ENCODE data around the gene RAB34. TPM values are rescaled to one million over a fixed set of nuclear protein-coding genes. Genes with fewer than 3 reads are reported as not detected.

The RAB34 gene
- total and polyA plus RNA-seq, 9 of the 15 experiments (the other 6 are each of a cell fraction or from before 2014, with no cell fraction given) = 0.07 to 3.8 (median 0.46) TPM; not detected in 1

- TF ChIP-seq RERE (CRISPR knock-in tag; IDR thresholded peaks at IDR 0.05; ENCODE audit: borderline replicate concordance) (no peak), E2F1 (CRISPR knock-in tag; IDR thresholded peaks at IDR 0.05) (peak; percentile 27; the same call in 1 of the 2 replicates), L3MBTL2 (IDR thresholded peaks at IDR 0.05) (no peak), MAX (CRISPR knock-in tag; IDR thresholded peaks at IDR 0.05) (no peak), ZNF347 (CRISPR knock-in tag; IDR thresholded peaks at IDR 0.05; ENCODE audit: low read depth) (no peak), ZNF695 (CRISPR knock-in tag; IDR thresholded peaks at IDR 0.05) (no peak), E2F3 (CRISPR knock-in tag; IDR thresholded peaks at IDR 0.05) (no peak), RBBP5 (IDR thresholded peaks at IDR 0.05; ENCODE audit: borderline replicate concordance, insufficient read depth, low read length, poor library complexity, severe bottlenecking) (no peak), ZNF444 (CRISPR knock-in tag; IDR thresholded peaks at IDR 0.05) (no peak), ZNF263 (CRISPR knock-in tag; IDR thresholded peaks at IDR 0.05; ENCODE audit: borderline replicate concordance) (no peak), PHB (CRISPR knock-in tag; IDR thresholded peaks at IDR 0.05) (no peak), NR0B1 (IDR thresholded peaks at IDR 0.05; ENCODE audit: partially characterized antibody) (no peak), PTRF (tag; IDR thresholded peaks at IDR 0.05) (no peak), SETDB1 (IDR thresholded peaks at IDR 0.05; ENCODE audit: low read length) (no peak), DMBX1 (CRISPR knock-in tag; IDR thresholded peaks at IDR 0.05; ENCODE audit: borderline replicate concordance) (no peak), SMAD4 (CRISPR knock-in tag; conservative IDR thresholded peaks at IDR 0.05) (no peak), SIX5 (IDR thresholded peaks at IDR 0.05; ENCODE audit: borderline replicate concordance in 1 of 2, insufficient read depth in 1 of 2, low read depth in 1 of 2, low read length in 2 of 2) (no peak), ZNF280A (IDR thresholded peaks at IDR 0.05; ENCODE audit: low read depth, partially characterized antibody) (no peak)
These were observed 45.6 kb upstream of the RAB34 start (continued) for GRCh38 chr17:28763137-28763799.
